K562 (cell line): ENCODE data around the gene BTRC. TPM values are rescaled to one million over a fixed set of nuclear protein-coding genes. Genes with fewer than 3 reads are reported as not detected.

Experiments
- ATF1 ChIP-seq, 2 experiments: fragments of 450-650 bp in 1 of 2; IDR thresholded peaks; 2 replicates each; pipeline ENCODE4 v1.6.1; 2016; ENCODE audit warnings: missing compliant biosample characterization in 1 of 2, missing genetic modification characterization in 1 of 2
- CREM ChIP-seq: IDR thresholded peaks from 2 replicates; pipeline ENCODE4 v1.6.1; 2014; ENCODE audit warnings: antibody characterized with exemption, low read depth
- DIDO1 ChIP-seq: fragments of 450-650 bp; IDR thresholded peaks from 2 replicates; pipeline ENCODE4 v1.6.1; 2016; ENCODE audit warnings: low read depth, missing biosample characterization, missing genetic modification characterization
- EP400 ChIP-seq: fragments of 450-650 bp; IDR thresholded peaks from 2 replicates; pipeline ENCODE4 v1.6.1; 2017; ENCODE audit warnings: antibody characterized with exemption, mild to moderate bottlenecking, moderate library complexity
- GABPB1 ChIP-seq: sonication (generic); formaldehyde crosslinking; IDR thresholded peaks from 2 replicates; pipeline ENCODE4 v1.8.0; 2022; ENCODE audit warnings: mild to moderate bottlenecking, missing genetic modification reagents
- GTF2F1 ChIP-seq: IDR thresholded peaks from 2 replicates; pipeline ENCODE4 v1.6.1; 2011; ENCODE audit warnings: low read depth, low read length, improper control_type of control experiment
- KAT7 ChIP-seq: sonication (generic); formaldehyde crosslinking; IDR thresholded peaks from 2 replicates; pipeline ENCODE4 v1.8.0; 2022; ENCODE audit warnings: missing genetic modification reagents, mild to moderate bottlenecking, borderline replicate concordance
- L3MBTL2 ChIP-seq: fragments of 450-650 bp; IDR thresholded peaks from 2 replicates; pipeline ENCODE4 v1.6.1; 2016; ENCODE audit warnings: mild to moderate bottlenecking, moderate library complexity
- LEF1 ChIP-seq: fragments of 450-650 bp; IDR thresholded peaks from 2 replicates; pipeline ENCODE4 v1.6.1; 2016; ENCODE audit warnings: mild to moderate bottlenecking
- MTA1 ChIP-seq: fragments of 450-650 bp; IDR thresholded peaks from 2 replicates; pipeline ENCODE4 v1.6.1; 2017; ENCODE audit warnings: borderline replicate concordance
- NELFE ChIP-seq: IDR thresholded peaks from 2 replicates; pipeline ENCODE4 v1.6.1; 2011; ENCODE audit warnings: mild to moderate bottlenecking; ENCODE audit not compliant: insufficient read depth, insufficient read length
- NFE2 ChIP-seq: IDR thresholded peaks from 2 replicates; pipeline ENCODE4 v1.6.1; 2014; ENCODE audit warnings: antibody characterized with exemption, low read depth
- PCBP2 ChIP-seq: fragments of 200-400 bp; formaldehyde crosslinking; IDR thresholded peaks from 2 replicates; pipeline ENCODE4 v1.6.1; 2018; ENCODE audit warnings: low read length, low read depth, mild to moderate bottlenecking, moderate library complexity; ENCODE audit not compliant: poor library complexity, severe bottlenecking
- PML ChIP-seq: IDR thresholded peaks from 2 replicates; pipeline ENCODE4 v1.6.1; 2012; ENCODE audit warnings: low read length, inconsistent platforms
- TCF3 ChIP-seq: sonication (generic); formaldehyde crosslinking; IDR thresholded peaks from 2 replicates; pipeline ENCODE4 v1.4.0; 2020; ENCODE audit warnings: mild to moderate bottlenecking, missing genetic modification reagents
- ZBTB7A ChIP-seq: IDR thresholded peaks from 2 replicates; pipeline ENCODE4 v1.6.1; 2011; ENCODE audit warnings: low read depth, mild to moderate bottlenecking, low read length, moderate library complexity, borderline replicate concordance; ENCODE audit not compliant: control insufficient read depth
- ZNF24 ChIP-seq: fragments of 450-650 bp; IDR thresholded peaks from 2 replicates; pipeline ENCODE4 v1.6.1; 2016
- ZNF354B ChIP-seq: fragments of 250-450 bp; sonication (Bioruptor Pico); IDR thresholded peaks from 2 replicates; pipeline ENCODE4 v1.4.0; 2020
- ZNF398 ChIP-seq: fragments of 250-450 bp; sonication (Bioruptor Pico); IDR thresholded peaks from 2 replicates; pipeline ENCODE4 v1.8.0; 2021; ENCODE audit warnings: moderate library complexity, mild to moderate bottlenecking, inconsistent platforms
- polyA plus RNA-seq, 8 experiments: library from polyadenylated mRNA; depleted of rRNA in 4 of 8; stranded (reverse) in 5 of 8; unstranded in 3 of 8; fragments of >200 nt; fragmentation: Nextera tagmentation in 2 of 8; fragmentation: Illumina TruSeq in 1 of 8; extraction: Ambion mirVana in 2 of 8; extraction: Trizol in 1 of 8; gene quantifications; 2 replicates each; pipeline versions ENCODE4 v1.2.1 to v1.2.3, GENCODE V29; 2011 to 2014; ENCODE audit warnings: inconsistent platforms in 1 of 8, missing spikeins in 1 of 8
- total RNA-seq, 7 experiments: library from RNA; depleted of rRNA in 6 of 7; stranded (reverse); fragments of >200 nt in 6 of 7; fragmentation: Illumina TruSeq in 2 of 7; extraction: Trizol in 2 of 7; gene quantifications; 2 replicates each; pipeline versions ENCODE4 v1.2.1 to v1.2.3, GENCODE V29; 2011 to 2021; ENCODE audit warnings: low replicate concordance in 1 of 7
- TF ChIP-seq, protein P1 (sequence below): fragments of 450-650 bp; IDR thresholded peaks from one replicate; pipeline ENCODE4 v1.6.1; 2018; ENCODE audit warnings: mild to moderate bottlenecking, moderate library complexity; ENCODE audit not compliant: partially characterized antibody
- TF ChIP-seq, protein P2 (sequence below): fragments of 200-800 bp; sonication (Bioruptor generic); IDR thresholded peaks from 2 replicates; pipeline ENCODE4 v1.6.1; 2016; ENCODE audit warnings: missing genetic modification characterization, missing compliant biosample characterization

The BTRC gene
- total and polyA plus RNA-seq, 9 of the 15 experiments (the other 6 are each of a cell fraction or from before 2014, with no cell fraction given), result 1.6 to 15.4 (median 7.0) TPM

GRCh38 chr10:101450277-101451080, 96.5 kb downstream of the BTRC start (continued):
- TF ChIP-seq EP400 (no peak), GABPB1 (no peak), MTA1 (peak; percentile 73; the same call in 1 of the 2 replicates), CREM (0 out of 2 replicates have a peak, but pooled peaks have one; percentile 16), L3MBTL2 (peak; percentile 51; the same call in 1 of the 2 replicates), TCF3 (CRISPR knock-in tag) (peak; percentile 83), ZNF354B (CRISPR knock-in tag) (no peak), KAT7 (CRISPR knock-in tag) (no peak), ZNF24 (peak; percentile 26; the same call in 1 of the 2 replicates), ZNF398 (CRISPR knock-in tag) (no peak), DIDO1 (tag) (no peak), ATF1 (CRISPR knock-in tag; IDR thresholded peaks at IDR 0.05) (no peak), ATF1 (tag; IDR thresholded peaks at IDR 0.05) (peak; percentile 27; the same call in 1 of the 2 replicates), GTF2F1 (no peak), PCBP2 (no peak), NELFE (no peak), PML (no peak; the same call in 1 of the 2 replicates), ZBTB7A (no peak), NFE2 (no peak; the same call in 1 of the 2 replicates), LEF1 (peak; percentile 67; the same call in 1 of the 2 replicates)
- TF ChIP-seq, protein P1, sequence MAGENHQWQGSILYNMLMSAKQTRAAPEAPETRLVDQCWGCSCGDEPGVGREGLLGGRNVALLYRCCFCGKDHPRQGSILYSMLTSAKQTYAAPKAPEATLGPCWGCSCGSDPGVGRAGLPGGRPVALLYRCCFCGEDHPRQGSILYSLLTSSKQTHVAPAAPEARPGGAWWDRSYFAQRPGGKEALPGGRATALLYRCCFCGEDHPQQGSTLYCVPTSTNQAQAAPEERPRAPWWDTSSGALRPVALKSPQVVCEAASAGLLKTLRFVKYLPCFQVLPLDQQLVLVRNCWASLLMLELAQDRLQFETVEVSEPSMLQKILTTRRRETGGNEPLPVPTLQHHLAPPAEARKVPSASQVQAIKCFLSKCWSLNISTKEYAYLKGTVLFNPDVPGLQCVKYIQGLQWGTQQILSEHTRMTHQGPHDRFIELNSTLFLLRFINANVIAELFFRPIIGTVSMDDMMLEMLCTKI, result no peak
- TF ChIP-seq, protein P2, sequence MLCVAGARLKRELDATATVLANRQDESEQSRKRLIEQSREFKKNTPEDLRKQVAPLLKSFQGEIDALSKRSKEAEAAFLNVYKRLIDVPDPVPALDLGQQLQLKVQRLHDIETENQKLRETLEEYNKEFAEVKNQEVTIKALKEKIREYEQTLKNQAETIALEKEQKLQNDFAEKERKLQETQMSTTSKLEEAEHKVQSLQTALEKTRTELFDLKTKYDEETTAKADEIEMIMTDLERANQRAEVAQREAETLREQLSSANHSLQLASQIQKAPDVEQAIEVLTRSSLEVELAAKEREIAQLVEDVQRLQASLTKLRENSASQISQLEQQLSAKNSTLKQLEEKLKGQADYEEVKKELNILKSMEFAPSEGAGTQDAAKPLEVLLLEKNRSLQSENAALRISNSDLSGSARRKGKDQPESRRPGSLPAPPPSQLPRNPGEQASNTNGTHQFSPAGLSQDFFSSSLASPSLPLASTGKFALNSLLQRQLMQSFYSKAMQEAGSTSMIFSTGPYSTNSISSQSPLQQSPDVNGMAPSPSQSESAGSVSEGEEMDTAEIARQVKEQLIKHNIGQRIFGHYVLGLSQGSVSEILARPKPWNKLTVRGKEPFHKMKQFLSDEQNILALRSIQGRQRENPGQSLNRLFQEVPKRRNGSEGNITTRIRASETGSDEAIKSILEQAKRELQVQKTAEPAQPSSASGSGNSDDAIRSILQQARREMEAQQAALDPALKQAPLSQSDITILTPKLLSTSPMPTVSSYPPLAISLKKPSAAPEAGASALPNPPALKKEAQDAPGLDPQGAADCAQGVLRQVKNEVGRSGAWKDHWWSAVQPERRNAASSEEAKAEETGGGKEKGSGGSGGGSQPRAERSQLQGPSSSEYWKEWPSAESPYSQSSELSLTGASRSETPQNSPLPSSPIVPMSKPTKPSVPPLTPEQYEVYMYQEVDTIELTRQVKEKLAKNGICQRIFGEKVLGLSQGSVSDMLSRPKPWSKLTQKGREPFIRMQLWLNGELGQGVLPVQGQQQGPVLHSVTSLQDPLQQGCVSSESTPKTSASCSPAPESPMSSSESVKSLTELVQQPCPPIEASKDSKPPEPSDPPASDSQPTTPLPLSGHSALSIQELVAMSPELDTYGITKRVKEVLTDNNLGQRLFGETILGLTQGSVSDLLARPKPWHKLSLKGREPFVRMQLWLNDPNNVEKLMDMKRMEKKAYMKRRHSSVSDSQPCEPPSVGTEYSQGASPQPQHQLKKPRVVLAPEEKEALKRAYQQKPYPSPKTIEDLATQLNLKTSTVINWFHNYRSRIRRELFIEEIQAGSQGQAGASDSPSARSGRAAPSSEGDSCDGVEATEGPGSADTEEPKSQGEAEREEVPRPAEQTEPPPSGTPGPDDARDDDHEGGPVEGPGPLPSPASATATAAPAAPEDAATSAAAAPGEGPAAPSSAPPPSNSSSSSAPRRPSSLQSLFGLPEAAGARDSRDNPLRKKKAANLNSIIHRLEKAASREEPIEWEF, result no peak
